ENCODE results near the gene EP300.

GRCh38 chr22:41204066-41204465, 111.7 kb downstream of the EP300 start:
- no peak for TF ChIP-seq BCL11B (tag by site-specific recombination; IDR thresholded peaks at IDR 0.05; ENCODE audit: low read depth)
- TF ChIP-seq ZEB2 (tag by site-specific recombination; IDR thresholded peaks at IDR 0.05) = no peak
- TF ChIP-seq ZNF473 (tag by site-specific recombination; IDR thresholded peaks at IDR 0.05) = no peak

Measured in HEK293 (cell line).